IMR-90 (cell line): ENCODE measurements around the gene PITRM1. TPM values are rescaled to one million over a fixed set of nuclear protein-coding genes. Genes with fewer than 3 reads are reported as not detected.

Experiments used
- ATAC-seq: fragments of 200-7000 bp; cut with Tn5 transposase; 2 replicates; pipeline ENCODE4 v1.9.1; 2020; ENCODE audit warnings: low read depth, mild to moderate bottlenecking, moderate library complexity
- BruUV-seq: library from RNA; stranded (reverse); fragments of 400-500 nt; replicated peaks from 2 replicates; lab custom pipeline; 2021; lab: Mats Ljungman, UMichigan
- CTCF ChIA-PET: fragments of 300-600 bp; formaldehyde crosslinking; extraction: SDS; loops from one replicate; lab custom pipeline; 2021; ENCODE audit warnings: antibody characterized with exemption; lab: Yijun Ruan, JAX
- POLR2A ChIA-PET: fragments of 300-600 bp; sonication (Branson Sonifier 250); formaldehyde crosslinking; loops from one replicate; lab custom pipeline; 2022; ENCODE audit warnings: antibody characterized with exemption; ENCODE audit not compliant: unreplicated experiment; lab: Charles Lee
- DNase-seq: peaks from one replicate; pipeline ENCODE4 v3.0.0; 2013
- H2AFZ ChIP-seq: replicated peaks from 2 replicates; pipeline ENCODE3; 2013; ENCODE audit warnings: low read length, mild to moderate bottlenecking; ENCODE audit not compliant: poor library complexity
- H2AK5ac ChIP-seq: 2 replicates; pipeline ENCODE4 v1.6.1; 2013; ENCODE audit warnings: low read depth, low read length, inconsistent platforms
- H2AK9ac ChIP-seq: replicated peaks from 2 replicates; pipeline ENCODE3; 2013; ENCODE audit warnings: mild to moderate bottlenecking, low read depth, low read length, moderate library complexity; ENCODE audit not compliant: poor library complexity
- H2BK120ac ChIP-seq: 2 replicates; pipeline ENCODE4 v1.6.1; 2013; ENCODE audit warnings: low read depth, low read length, inconsistent platforms
- H2BK15ac ChIP-seq: 3 replicates; pipeline ENCODE4 v1.6.1; 2013; ENCODE audit warnings: low read depth, low read length, inconsistent platforms
- H2BK20ac ChIP-seq: 2 replicates; pipeline ENCODE4 v1.6.1; 2013; ENCODE audit warnings: low read depth, mild to moderate bottlenecking, inconsistent platforms, low read length, moderate library complexity
- H2BK5ac ChIP-seq: 2 replicates; pipeline ENCODE4 v1.6.1; 2013; ENCODE audit warnings: mild to moderate bottlenecking, low read depth, low read length, inconsistent platforms; ENCODE audit not compliant: poor library complexity, severe bottlenecking
- H3K14ac ChIP-seq: replicated peaks from 2 replicates; pipeline ENCODE4 v1.6.1; 2013; ENCODE audit warnings: low read depth, low read length, inconsistent platforms
- H3K18ac ChIP-seq: 2 replicates; pipeline ENCODE4 v1.6.1; 2013; ENCODE audit warnings: low read depth, low read length, control low read depth
- H3K23ac ChIP-seq: 2 replicates; pipeline ENCODE4 v1.6.1; 2013; ENCODE audit warnings: low read depth, low read length, inconsistent platforms
- H3K27ac ChIP-seq: 2 replicates; pipeline ENCODE4 v1.5.1; 2013; ENCODE audit warnings: mild to moderate bottlenecking, control low read depth, low read length; ENCODE audit not compliant: insufficient read depth
- H3K27me3 ChIP-seq: 2 replicates; pipeline ENCODE4 v1.6.1; 2013; ENCODE audit warnings: low read length; ENCODE audit not compliant: control insufficient read depth, insufficient read depth
- H3K36me3 ChIP-seq: 2 replicates; pipeline ENCODE4 v1.6.1; 2013; ENCODE audit warnings: low read length, mixed read lengths; ENCODE audit not compliant: control insufficient read depth, insufficient read depth
- H3K4ac ChIP-seq: 2 replicates; pipeline ENCODE4 v1.6.1; 2013; ENCODE audit warnings: low read depth, low read length, inconsistent platforms
- H3K4me1 ChIP-seq: 2 replicates; pipeline ENCODE4 v1.6.1; 2013; ENCODE audit warnings: low read length, mixed read lengths; ENCODE audit not compliant: control insufficient read depth, insufficient read depth
- H3K4me2 ChIP-seq: 2 replicates; pipeline ENCODE4 v1.6.1; 2013; ENCODE audit warnings: low read depth, mild to moderate bottlenecking, control low read depth, low read length, moderate library complexity
- H3K4me3 ChIP-seq: 2 replicates; pipeline ENCODE4 v1.5.1; 2013; ENCODE audit warnings: low read depth, mild to moderate bottlenecking, control low read depth, low read length, moderate library complexity; ENCODE audit not compliant: insufficient read depth
- H3K56ac ChIP-seq: 2 replicates; pipeline ENCODE4 v1.6.1; 2013; ENCODE audit warnings: low read length, inconsistent platforms; ENCODE audit not compliant: insufficient read depth; ENCODE audit errors: extremely low read depth
- H3K79me1 ChIP-seq, 2 experiments: 2 replicates each; pipeline ENCODE4 v1.6.1; 2013; ENCODE audit warnings: low read length in 2 of 2, inconsistent platforms in 1 of 2, low read depth in 1 of 2
- H3K9ac ChIP-seq: 2 replicates; pipeline ENCODE4 v1.6.1; 2013; ENCODE audit warnings: low read depth, low read length, control low read depth
- H3K9me1 ChIP-seq: 2 replicates; pipeline ENCODE4 v1.6.1; 2013; ENCODE audit warnings: low read length, inconsistent platforms; ENCODE audit not compliant: insufficient read depth
- H3K9me3 ChIP-seq: 2 replicates; pipeline ENCODE4 v1.6.1; 2013; ENCODE audit warnings: low read length; ENCODE audit not compliant: control insufficient read depth, insufficient read depth
- H4K20me1 ChIP-seq: 2 replicates; pipeline ENCODE4 v1.6.1; 2013; ENCODE audit warnings: low read length, inconsistent platforms; ENCODE audit not compliant: insufficient read depth
- H4K5ac ChIP-seq: 2 replicates; pipeline ENCODE4 v1.6.1; 2013; ENCODE audit warnings: mild to moderate bottlenecking, low read depth, low read length, control low read depth
- H4K8ac ChIP-seq, 2 experiments: 2 replicates each; pipeline ENCODE4 v1.6.1; 2013; ENCODE audit warnings: low read depth in 2 of 2, low read length in 2 of 2, control low read depth in 1 of 2, inconsistent platforms in 1 of 2
- H4K91ac ChIP-seq: 2 replicates; pipeline ENCODE4 v1.6.1; 2013; ENCODE audit warnings: low read depth, low read length, inconsistent platforms; ENCODE audit not compliant: insufficient read depth
- BHLHE40 ChIP-seq: fragments of 150-350 bp; IDR thresholded peaks from 2 replicates; pipeline ENCODE4 v1.6.1; 2016; ENCODE audit warnings: mild to moderate bottlenecking, low read depth, low read length
- CHD1 ChIP-seq: IDR thresholded peaks from 2 replicates; pipeline ENCODE4 v1.6.1; 2012; ENCODE audit warnings: low read depth, low read length, improper control_type of control experiment
- FOS ChIP-seq: fragments of 150-350 bp; IDR thresholded peaks from 2 replicates; pipeline ENCODE4 v1.6.1; 2016; ENCODE audit warnings: low read depth, low read length
- MAFK ChIP-seq: IDR thresholded peaks from 2 replicates; pipeline ENCODE4 v1.6.1; 2012; ENCODE audit warnings: low read depth, low read length, improper control_type of control experiment
- NFE2L2 ChIP-seq: fragments of 150-350 bp; IDR thresholded peaks from 2 replicates; pipeline ENCODE4 v1.6.1; 2016; ENCODE audit warnings: low read depth, mild to moderate bottlenecking, low read length
- POLR2A ChIP-seq: IDR thresholded peaks from 2 replicates; pipeline ENCODE4 v1.6.1; 2012; ENCODE audit warnings: mild to moderate bottlenecking, low read depth, low read length
- RAD21 ChIP-seq: IDR thresholded peaks from 2 replicates; pipeline ENCODE4 v1.6.1; 2012; ENCODE audit warnings: low read length, improper control_type of control experiment
- RCOR1 ChIP-seq: IDR thresholded peaks from 2 replicates; pipeline ENCODE4 v1.6.1; 2012; ENCODE audit warnings: mild to moderate bottlenecking, low read length, improper control_type of control experiment; ENCODE audit not compliant: insufficient replicate concordance
- SMC3 ChIP-seq: fragments of 150-350 bp; IDR thresholded peaks from 2 replicates; pipeline ENCODE4 v1.6.1; 2016; ENCODE audit warnings: low read depth, mild to moderate bottlenecking, antibody characterized with exemption, low read length, moderate library complexity
- WGBS, 2 experiments: methylation state at CpG; one replicate each; pipeline versions ENCODE4 v1.1.5 to v1.1.7; 2013; ENCODE audit warnings: missing lambda C conversion rate in 2 of 2; ENCODE audit not compliant: insufficient read length in 1 of 2; ENCODE audit errors: extremely low coverage in 2 of 2; 5-methylcytosine and 5-hydroxymethylcytosine counted together
- dilution Hi-C: fragments of 300-500 bp; cut with HindIII; formaldehyde crosslinking; loops from one replicate; pipeline ENCODE4 v1.14.3; 2018; ENCODE audit warnings: low sequenced_read_pairs; ENCODE audit not compliant: unreplicated experiment
- in situ Hi-C: fragments of 300-500 bp; cut with MboI; formaldehyde crosslinking; loops from 3 replicates; pipeline ENCODE4 v1.14.3; 2019; ENCODE audit warnings: low sequenced_read_pairs, inconsistent platforms, mixed read lengths
- intact Hi-C: fragments of 100-400 bp; cut with micrococcal nuclease; formaldehyde crosslinking; loops from 2 replicates; pipeline ENCODE4 v1.10.0; 2022
- polyA plus RNA-seq, 3 experiments: library from polyadenylated mRNA; depleted of rRNA; stranded (reverse); fragments of >200 nt; gene quantifications; 2 replicates each; pipeline ENCODE4 v1.2.3, GENCODE V29; 2012; ENCODE audit warnings: low replicate concordance in 1 of 3
- total RNA-seq: library from RNA; depleted of rRNA; stranded (reverse); fragments of >200 nt; gene quantifications from 2 replicates; pipeline ENCODE4 v1.2.3, GENCODE V29; 2012
- TF ChIP-seq, protein P1 (sequence below): fragments of 150-350 bp; IDR thresholded peaks from 2 replicates; pipeline ENCODE4 v1.6.1; 2017; ENCODE audit warnings: mild to moderate bottlenecking, antibody characterized with exemption, low read length, low read depth
- TF ChIP-seq, protein P2 (sequence below): conservative IDR thresholded peaks from 2 replicates; pipeline ENCODE4 v1.5.1; 2012; ENCODE audit warnings: mild to moderate bottlenecking, low read depth, low read length, improper control_type of control experiment

Gene PITRM1
- total and polyA plus RNA-seq, 2 of the 4 experiments (the other 2 are of a cell fraction) = 97.1 to 124 TPM

DNA sequence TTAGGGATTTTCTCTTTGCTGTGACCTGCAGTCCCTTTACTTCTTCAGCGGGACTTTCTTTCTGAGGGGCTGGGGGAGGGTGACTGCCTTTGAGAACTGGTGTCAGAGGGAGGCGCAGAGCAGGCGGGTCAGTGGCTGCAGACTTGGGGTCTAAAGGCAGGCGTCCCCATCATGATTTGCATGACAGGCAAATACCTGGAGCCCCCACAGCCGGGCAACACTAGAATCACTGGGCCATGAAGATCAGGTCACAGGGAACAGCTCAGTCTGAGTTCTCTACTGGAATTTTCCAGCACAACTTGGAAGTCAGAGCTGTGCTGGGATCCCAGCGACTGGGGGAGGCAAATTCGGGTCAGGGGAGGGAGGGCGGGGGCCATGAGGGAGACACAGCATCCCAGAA is 29.2 kb upstream of the PITRM1 start:
- Histone ChIP-seq H2BK5ac (no peak overlapping the region), H2BK120ac (no peak overlapping the region), H3K9me1 (no peaks in the 10 kb centered on the region; the same call in 1 of the 2 replicates), H4K91ac (no peak overlapping the region), H3K18ac (no peak overlapping the region), H3K27ac (no peak overlapping the region), H2BK20ac (no peak overlapping the region), H4K8ac (no peak overlapping the region), H2BK15ac (no peak overlapping the region), H3K27me3 (peaks cover 11% of the 10 kb centered on the region), H3K4me3 (no peak overlapping the region), H2AK5ac (no peak overlapping the region; the same call in 1 of the 2 replicates), H4K20me1 (no peaks in the 10 kb centered on the region), H3K4ac (no peak overlapping the region), H3K9me3 (no peaks in the 10 kb centered on the region), H3K56ac (no peak overlapping the region), H3K14ac (no peak overlapping the region), H2AK9ac (no peak overlapping the region), H3K36me3 (no peaks in the 10 kb centered on the region), H3K4me1 (peaks cover 5% of the 10 kb centered on the region), H4K5ac (no peak overlapping the region), H3K9ac (no peak overlapping the region), H3K23ac (no peak overlapping the region), H2AFZ (no peak overlapping the region), H3K4me2 (no peak overlapping the region), H3K79me1 (no peaks in the 10 kb centered on the region)
- 76% methylated on average over 2 of the region's 8 CpGs; no CpG with 5 or more reads in 1 of the 2 experiments for WGBS, 2 experiments
- POLR2A ChIA-PET = no interaction called here
- DNase-seq (no peak), ATAC-seq (no peak)
- CTCF ChIA-PET = no interaction called here
- TF ChIP-seq RAD21 = no peak
- TF ChIP-seq MAFK = no peak
- TF ChIP-seq, protein P1, sequence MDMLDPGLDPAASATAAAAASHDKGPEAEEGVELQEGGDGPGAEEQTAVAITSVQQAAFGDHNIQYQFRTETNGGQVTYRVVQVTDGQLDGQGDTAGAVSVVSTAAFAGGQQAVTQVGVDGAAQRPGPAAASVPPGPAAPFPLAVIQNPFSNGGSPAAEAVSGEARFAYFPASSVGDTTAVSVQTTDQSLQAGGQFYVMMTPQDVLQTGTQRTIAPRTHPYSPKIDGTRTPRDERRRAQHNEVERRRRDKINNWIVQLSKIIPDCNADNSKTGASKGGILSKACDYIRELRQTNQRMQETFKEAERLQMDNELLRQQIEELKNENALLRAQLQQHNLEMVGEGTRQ = no peak
- no peak for TF ChIP-seq NFE2L2
- TF ChIP-seq POLR2A = no peak
- TF ChIP-seq BHLHE40 = no peak
- TF ChIP-seq RCOR1 = no peak
- no peak for TF ChIP-seq FOS
- TF ChIP-seq, protein P2, sequence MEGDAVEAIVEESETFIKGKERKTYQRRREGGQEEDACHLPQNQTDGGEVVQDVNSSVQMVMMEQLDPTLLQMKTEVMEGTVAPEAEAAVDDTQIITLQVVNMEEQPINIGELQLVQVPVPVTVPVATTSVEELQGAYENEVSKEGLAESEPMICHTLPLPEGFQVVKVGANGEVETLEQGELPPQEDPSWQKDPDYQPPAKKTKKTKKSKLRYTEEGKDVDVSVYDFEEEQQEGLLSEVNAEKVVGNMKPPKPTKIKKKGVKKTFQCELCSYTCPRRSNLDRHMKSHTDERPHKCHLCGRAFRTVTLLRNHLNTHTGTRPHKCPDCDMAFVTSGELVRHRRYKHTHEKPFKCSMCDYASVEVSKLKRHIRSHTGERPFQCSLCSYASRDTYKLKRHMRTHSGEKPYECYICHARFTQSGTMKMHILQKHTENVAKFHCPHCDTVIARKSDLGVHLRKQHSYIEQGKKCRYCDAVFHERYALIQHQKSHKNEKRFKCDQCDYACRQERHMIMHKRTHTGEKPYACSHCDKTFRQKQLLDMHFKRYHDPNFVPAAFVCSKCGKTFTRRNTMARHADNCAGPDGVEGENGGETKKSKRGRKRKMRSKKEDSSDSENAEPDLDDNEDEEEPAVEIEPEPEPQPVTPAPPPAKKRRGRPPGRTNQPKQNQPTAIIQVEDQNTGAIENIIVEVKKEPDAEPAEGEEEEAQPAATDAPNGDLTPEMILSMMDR = no peak
- TF ChIP-seq CHD1 = no peak
- TF ChIP-seq SMC3 = no peak
- dilution Hi-C loops (no loop called here), in situ Hi-C loops (loop anchor here (25.0 kb wide), 1 partner anchor 1311 kb away; no protein-coding TSS in a partner anchor), intact Hi-C loops (no loop called here)
- BruUV-seq = no TSS peak
